Esophagus muscularis mucosa (tissue), 4 donors: ENCODE measurements around the gene LYPD1. TPM values are rescaled to one million over a fixed set of nuclear protein-coding genes. Genes with fewer than 3 reads are reported as not detected.

Source experiments
- DNase-seq: peaks from one replicate; pipeline ENCODE4 v3.0.0-alpha.2; 2017; ENCODE audit errors: extremely low spot score
- H3K27ac ChIP-seq, 4 donors: fragments of 200-600 bp; sonication (generic); replicated peaks in 1 of 4; 1 replicate in 3 of 4; 2 replicates in 1 of 4; pipeline ENCODE4 v1.5.1; 2016 to 2019; ENCODE audit warnings: mild to moderate bottlenecking in 1 of 4
- H3K27me3 ChIP-seq, 4 donors: fragments of 200-600 bp; sonication (generic); one replicate each; pipeline versions ENCODE4 v1.5.1 to v1.6.0; 2016 to 2019
- H3K36me3 ChIP-seq, 4 donors: fragments of 200-600 bp; sonication (generic); one replicate each; pipeline ENCODE4 v1.5.1; 2016 to 2019
- H3K4me1 ChIP-seq, 4 donors: fragments of 200-600 bp; sonication (generic); one replicate each; pipeline ENCODE4 v1.5.1; 2016 to 2019
- H3K4me3 ChIP-seq, 4 donors: fragments of 200-600 bp; sonication (generic); 1 replicate in 2 of 4; 2 replicates in 2 of 4; pipeline ENCODE4 v1.5.1; 2016 to 2019; ENCODE audit warnings: mild to moderate bottlenecking in 4 of 4, moderate library complexity in 1 of 4
- H3K9me3 ChIP-seq, 4 donors: fragments of 200-600 bp; sonication (generic); 1 replicate in 3 of 4; 2 replicates in 1 of 4; pipeline ENCODE4 v1.5.1; 2016 to 2019
- CTCF ChIP-seq, 3 experiments: fragments of 200-600 bp in 2 of 3; fragments of 450-650 bp in 1 of 3; sonication (generic) in 2 of 3; IDR thresholded peaks; one replicate each; pipeline ENCODE4 v1.5.1; 2017 to 2019; ENCODE audit warnings: antibody characterized with exemption in 3 of 3, mild to moderate bottlenecking in 2 of 3, moderate library complexity in 1 of 3
- EP300 ChIP-seq: sonication (generic); formaldehyde crosslinking; IDR thresholded peaks from one replicate; pipeline ENCODE4 v1.6.1; 2017; ENCODE audit warnings: antibody characterized with exemption
- POLR2A ChIP-seq: fragments of 450-650 bp; IDR thresholded peaks from one replicate; pipeline ENCODE4 v1.6.1; 2017; ENCODE audit warnings: antibody characterized with exemption, moderate library complexity, mild to moderate bottlenecking, low read depth
- POLR2AphosphoS5 ChIP-seq, 2 donors: sonication (generic); formaldehyde crosslinking; IDR thresholded peaks; one replicate each; pipeline ENCODE4 v1.6.1; 2017; ENCODE audit warnings: antibody characterized with exemption in 2 of 2
- WGBS: methylation state at CpG from one replicate; pipeline ENCODE4 v1.1.5; 2018; 5-methylcytosine and 5-hydroxymethylcytosine counted together
- intact Hi-C: fragments of 100-400 bp; cut with DNase I; formaldehyde crosslinking; loops from one replicate; pipeline ENCODE4 v1.15.1; 2023
- total RNA-seq, 4 donors: library from RNA; depleted of rRNA; stranded (reverse); fragments of >200 nt; gene quantifications; one replicate each; pipeline versions ENCODE4 v1.1.0 to v1.2.1, GENCODE V29; 2016

The LYPD1 gene
- total RNA-seq, 4 donors from 2014 or later = 0.66 to 5.4 (median 0.71) TPM; not detected in 1

- Histone ChIP-seq H3K27me3 (no peaks in the 10 kb centered on the region), H3K9me3 (no peaks in the 10 kb centered on the region), H3K36me3 (no peaks in the 10 kb centered on the region), H3K27ac (no peak overlapping the region), H3K4me3 (no peak overlapping the region), H3K4me1 (no peaks in the 10 kb centered on the region)
- TF ChIP-seq POLR2AphosphoS5 (IDR thresholded peaks at IDR 0.05) = no peak
- TF ChIP-seq POLR2A = no peak
- intact Hi-C loops = no loop called here
- WGBS = 80% methylated on average over 4 of the region's 4 CpGs
- no peak for DNase-seq
Observed at GRCh38 chr2:132654335-132654734, 15.7 kb downstream of the LYPD1 start.

- no peak overlapping the region for H3K4me3 ChIP-seq
- TF ChIP-seq CTCF (IDR thresholded peaks at IDR 0.05) (no peak), EP300 (no peak), POLR2A (no peak), POLR2AphosphoS5 (IDR thresholded peaks at IDR 0.05) (no peak)
- no peaks in the 10 kb centered on the region for H3K9me3 ChIP-seq
- intact Hi-C loops = no loop called here
- 77% methylated on average over 8 of the region's 8 CpGs for WGBS
- DNase-seq = no peak
- H3K27ac ChIP-seq = no peak overlapping the region
- H3K4me1 ChIP-seq = no peaks in the 10 kb centered on the region
- no peaks in the 10 kb centered on the region for H3K36me3 ChIP-seq
- H3K27me3 ChIP-seq = no peaks in the 10 kb centered on the region
Observed at GRCh38 chr2:132652474-132652873, 17.5 kb downstream of the LYPD1 start.

- H3K4me3 ChIP-seq = no peak overlapping the region
- peaks cover 0 to 8% (median 0%) of the 10 kb centered on the region in 4 donors for H3K27me3 ChIP-seq
- WGBS = 73% methylated on average over 12 of the region's 12 CpGs
- H3K36me3 ChIP-seq = no peaks in the 10 kb centered on the region
- intact Hi-C loops = no loop called here
- no peaks in the 10 kb centered on the region for H3K4me1 ChIP-seq
- TF ChIP-seq CTCF (IDR thresholded peaks at IDR 0.05) (peak; percentile 19 to 62 (median 21)), POLR2AphosphoS5 (IDR thresholded peaks at IDR 0.05) (no peak)
- no peak for DNase-seq
- no peaks in the 10 kb centered on the region for H3K9me3 ChIP-seq
- no peak overlapping the region for H3K27ac ChIP-seq
Observed at GRCh38 chr2:132651115-132652045, 18.6 kb downstream of the LYPD1 start.

GRCh38 chr2:132646540-132647108, 23.4 kb downstream of the LYPD1 start:
- intact Hi-C loops = no loop called here
- H3K27ac ChIP-seq = no peak overlapping the region
- H3K9me3 ChIP-seq = no peaks in the 10 kb centered on the region
- no peak for DNase-seq
- 77% methylated on average over 8 of the region's 8 CpGs for WGBS
- TF ChIP-seq POLR2A (no peak), EP300 (no peak), POLR2AphosphoS5 (IDR thresholded peaks at IDR 0.05) (no peak), CTCF (IDR thresholded peaks at IDR 0.05) (no peak)
- H3K27me3 ChIP-seq = peaks cover 0 to 17% (median 0%) of the 10 kb centered on the region in 4 donors
- H3K4me3 ChIP-seq = no peak overlapping the region
- no peaks in the 10 kb centered on the region for H3K36me3 ChIP-seq
- no peaks in the 10 kb centered on the region for H3K4me1 ChIP-seq

- Histone ChIP-seq H3K36me3 (no peaks in the 10 kb centered on the region), H3K27ac (no peak overlapping the region), H3K4me3 (no peak overlapping the region), H3K4me1 (no peaks in the 10 kb centered on the region), H3K9me3 (no peaks in the 10 kb centered on the region), H3K27me3 (peaks cover 0 to 17% (median 0%) of the 10 kb centered on the region in 4 donors)
- DNase-seq = no peak
- intact Hi-C loops = no loop called here
- 87% methylated on average over 17 of the region's 18 CpGs for WGBS
- TF ChIP-seq EP300 (no peak), POLR2AphosphoS5 (IDR thresholded peaks at IDR 0.05) (no peak), POLR2A (no peak), CTCF (IDR thresholded peaks at IDR 0.05) (no peak)
Observed at GRCh38 chr2:132645722-132646539, 24.1 kb downstream of the LYPD1 start.
